Right lobe of liver (tissue), 6 donors: ENCODE results near the gene SNX10. TPM values are rescaled to one million over a fixed set of nuclear protein-coding genes. Genes with fewer than 3 reads are reported as not detected.
"Not testable (repeated sequence)": the region's sequence is repeated elsewhere in the genome, so short reads cannot be mapped to it uniquely, and the experiment has no call there.

Experiments used
- ATAC-seq, 4 donors: fragments of 200-7000 bp; cut with Tn5 transposase; one replicate each; pipeline ENCODE4 v1.9.1; 2020; ENCODE audit warnings: mild to moderate bottlenecking in 4 of 4, moderate library complexity in 4 of 4
- DNase-seq, 3 donors: peaks; one replicate each; pipeline ENCODE4 v3.0.0-alpha.2; 2020
- H3K27ac ChIP-seq, 3 donors: fragments of 200-600 bp; one replicate each; pipeline ENCODE4 v1.8.0; 2022
- H3K27me3 ChIP-seq, 2 donors: fragments of 200-600 bp; one replicate each; pipeline ENCODE4 v1.8.0; 2022
- H3K36me3 ChIP-seq, 4 donors: fragments of 200-600 bp; sonication (generic) in 1 of 4; one replicate each; pipeline versions ENCODE4 v1.5.1 to v1.8.0; 2017 to 2022; ENCODE audit warnings: control low read depth in 1 of 4
- H3K4me1 ChIP-seq, 4 donors: fragments of 200-600 bp; sonication (generic) in 1 of 4; one replicate each; pipeline versions ENCODE4 v1.5.1 to v1.8.0; 2017 to 2022; ENCODE audit warnings: control low read depth in 1 of 4
- H3K4me3 ChIP-seq, 3 donors: fragments of 200-600 bp; one replicate each; pipeline ENCODE4 v1.8.0; 2022
- H3K9me3 ChIP-seq, 4 donors: fragments of 200-600 bp; sonication (generic) in 1 of 4; one replicate each; pipeline versions ENCODE4 v1.5.1 to v1.8.0; 2017 to 2022; ENCODE audit warnings: control low read depth in 1 of 4
- CTCF ChIP-seq, 4 donors: fragments of 200-600 bp in 3 of 4; fragments of 450-650 bp in 1 of 4; IDR thresholded peaks; one replicate each; pipeline versions ENCODE4 v1.5.1 to v1.8.0; 2016 to 2022; ENCODE audit warnings: antibody characterized with exemption in 4 of 4, mild to moderate bottlenecking in 2 of 4
- POLR2A ChIP-seq: fragments of 450-650 bp; IDR thresholded peaks from one replicate; pipeline ENCODE4 v1.6.1; 2017; ENCODE audit warnings: antibody characterized with exemption, mild to moderate bottlenecking
- WGBS: methylation state at CpG from one replicate; pipeline ENCODE4 v1.1.6; 2018; ENCODE audit warnings: low coverage, low lambda C conversion rate; ENCODE audit not compliant: insufficient coverage; ENCODE audit errors: missing lambda C conversion rate; 5-methylcytosine and 5-hydroxymethylcytosine counted together
- intact Hi-C, 2 donors: fragments of 100-400 bp; cut with DNase I; formaldehyde crosslinking; loops; one replicate each; pipeline versions ENCODE4 v1.11.2 to v1.14.1; 2022
- long read RNA-seq: library from polyadenylated mRNA; unstranded; transcript quantifications from one replicate; pipeline ENCODE4 v2.0.0, GENCODE V29; 2019
- total RNA-seq, 6 experiments: library from RNA; depleted of rRNA in 2 of 6; stranded (reverse); fragments of >200 nt in 2 of 6; fragmentation: NEBNext Ultra II Directional in 3 of 6; extraction: Animal tissue kit (Norgen Biotek cat#: 25700) in 3 of 6; gene quantifications; one replicate each; pipeline versions ENCODE4 v1.1.0 to v1.2.4, GENCODE V29; 2016 to 2023
- donor health status: DM: no; HTN: yes; CAD: no.
- donor health status: DM: no; HTN: no; CAD: no.
- donor health status: DM: no; HTN: no; CAD: no.
- donor health status: DM: no; HTN: yes; CAD: no.
- donor health status: DM: no; HTN: yes; CAD: no.

Gene SNX10
- total RNA-seq = 10 to 100 TPM; 10.1 to 59.0 (median 37.7) TPM
- long read RNA-seq, partial matches to known transcripts = 2 of 5 reads
- long read RNA-seq, other reads (novel, unspliced or antisense) = 1 of 5 reads

- H3K4me3 ChIP-seq = peak within 1 kb of the TSS; percentile 65 to 75 (median 67)
- WGBS = 6% methylated on average over 20 of the region's 74 CpGs
- peaks cover 0 to 8% (median 3%) of the 10 kb centered on the region in 4 donors for H3K4me1 ChIP-seq
- H3K9me3 ChIP-seq = no peaks in the 10 kb centered on the region
- TF ChIP-seq CTCF (IDR thresholded peaks at IDR 0.05) = peak; percentile 37 to 58 (median 46)
- peak; percentile 84 for TF ChIP-seq POLR2A
- no peaks in the 10 kb centered on the region for H3K27me3 ChIP-seq
- H3K36me3 ChIP-seq = no peaks in the 10 kb centered on the region
- peak; percentile 79 to 94 (median 90) for ATAC-seq
- H3K27ac ChIP-seq = peak within 1 kb of the TSS; percentile 75 to 96 (median 84)
- peak; percentile 81 to 84 (median 84) for DNase-seq
- intact Hi-C loops = loop anchor here in 1 of 2 donors (10.0 kb wide), 1 partner anchor 53 kb away; no protein-coding TSS in a partner anchor
Measured at GRCh38 chr7:26291699-26292538, at the start of gene SNX10. TSS of gene SNX10 (plus strand) at chr7:26291862. CDS start at chr7:26346443, 54,581 bp downstream.

GRCh38 chr7:26245150-26245549, 46.5 kb upstream of the SNX10 start:
- Histone ChIP-seq H3K27me3 (no peaks in the 10 kb centered on the region), H3K27ac (no peak overlapping the region), H3K36me3 (no peaks in the 10 kb centered on the region), H3K4me3 (no peak overlapping the region), H3K4me1 (no peaks in the 10 kb centered on the region), H3K9me3 (no peaks in the 10 kb centered on the region)
- ATAC-seq (no peak), DNase-seq (no peak)
- intact Hi-C loops = no loop called here
- 75% methylated on average over 8 of the region's 13 CpGs for WGBS
- no peak for TF ChIP-seq CTCF (IDR thresholded peaks at IDR 0.05)
- no peak for TF ChIP-seq POLR2A

GRCh38 chr7:26250239-26250638, 41.4 kb upstream of the SNX10 start:
- no peak for DNase-seq
- Histone ChIP-seq H3K36me3 (no peaks in the 10 kb centered on the region), H3K4me3 (no peak overlapping the region), H3K27me3 (no peaks in the 10 kb centered on the region), H3K4me1 (no peaks in the 10 kb centered on the region), H3K27ac (no peak overlapping the region), H3K9me3 (no peaks in the 10 kb centered on the region)
- no peak for TF ChIP-seq POLR2A
- no peak for TF ChIP-seq CTCF (IDR thresholded peaks at IDR 0.05)
- intact Hi-C loops = no loop called here
- WGBS = 81% methylated on average over 11 of the region's 12 CpGs
- no peak for ATAC-seq

GRCh38 chr7:26261866-26262265, 29.8 kb upstream of the SNX10 start:
- H3K36me3 ChIP-seq, H3K4me3 ChIP-seq, H3K27ac ChIP-seq, H3K4me1 ChIP-seq, ATAC-seq, H3K9me3 ChIP-seq, DNase-seq, H3K27me3 ChIP-seq, intact Hi-C loops: not testable (repeated sequence)
- WGBS = no CpG with 5 or more reads among the region's 29 CpGs

- Histone ChIP-seq H3K9me3 (no peaks in the 10 kb centered on the region), H3K27me3 (no peaks in the 10 kb centered on the region), H3K27ac (no peak overlapping the region), H3K4me3 (no peak overlapping the region), H3K4me1 (no peaks in the 10 kb centered on the region), H3K36me3 (no peaks in the 10 kb centered on the region)
- TF ChIP-seq POLR2A (no peak), CTCF (IDR thresholded peaks at IDR 0.05) (no peak)
- ATAC-seq (no peak), DNase-seq (no peak)
- intact Hi-C loops = no loop called here
- WGBS = 85% methylated on average over 6 of the region's 6 CpGs
Measured at GRCh38 chr7:26265065-26265464, 26.6 kb upstream of the SNX10 start.
